Ectodermal cell (in vitro differentiated cells): Measurements from ENCODE around the gene ARF3.

Experiments used
- H3K27ac ChIP-seq: 2 replicates; pipeline ENCODE4 v1.7.0; 2013; ENCODE audit warnings: mild to moderate bottlenecking, low read depth, low read length; ENCODE audit not compliant: insufficient read depth, poor library complexity, severe bottlenecking
- H3K27me3 ChIP-seq: 2 replicates; pipeline ENCODE4 v1.7.0; 2013; ENCODE audit warnings: mild to moderate bottlenecking, low read length; ENCODE audit not compliant: insufficient read depth, control insufficient read depth, poor library complexity, severe bottlenecking
- H3K36me3 ChIP-seq: one replicate; pipeline ENCODE4 v1.7.0; 2013; ENCODE audit warnings: low read length; ENCODE audit not compliant: control insufficient read depth, insufficient read depth
- H3K4me1 ChIP-seq: one replicate; pipeline ENCODE4 v1.7.0; 2013; ENCODE audit warnings: low read length; ENCODE audit not compliant: control insufficient read depth, insufficient read depth
- H3K4me3 ChIP-seq: 2 replicates; pipeline ENCODE4 v1.7.0; 2013; ENCODE audit warnings: low read depth, low read length, control low read depth; ENCODE audit not compliant: insufficient read depth
- H3K9me3 ChIP-seq: 2 replicates; pipeline ENCODE4 v1.7.0; 2013; ENCODE audit warnings: mild to moderate bottlenecking, low read length, moderate library complexity; ENCODE audit not compliant: control insufficient read depth
- WGBS, 2 experiments: methylation state at CpG; one replicate each; pipeline ENCODE4 v1.1.7; 2013; ENCODE audit warnings: missing lambda C conversion rate in 2 of 2; 5-methylcytosine and 5-hydroxymethylcytosine counted together

The ARF3 gene

DNA sequence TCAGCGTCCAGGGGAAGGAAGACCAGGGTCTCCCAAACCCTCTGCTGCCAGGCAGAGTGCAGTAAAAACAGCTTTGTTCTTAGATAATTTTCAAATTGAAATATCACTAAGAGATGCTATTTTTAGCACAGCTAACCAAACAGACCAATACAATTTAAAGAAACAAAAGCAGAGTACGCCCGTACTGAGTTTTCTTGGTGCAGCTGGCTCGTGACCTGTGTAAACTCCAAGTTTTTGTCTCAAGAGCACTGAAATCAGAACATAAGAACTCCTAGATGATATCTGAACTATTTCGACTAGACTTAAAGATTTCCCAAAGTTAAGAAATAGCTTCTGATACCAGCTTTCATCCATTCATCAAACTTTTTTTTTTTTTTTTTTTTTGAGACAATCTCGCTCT, 10.3 kb downstream of the ARF3 start:
- no peaks in the 10 kb centered on the region for H3K27me3 ChIP-seq
- no peaks in the 10 kb centered on the region for H3K9me3 ChIP-seq
- no peak overlapping the region for H3K4me3 ChIP-seq
- H3K27ac ChIP-seq: no peak overlapping the region
- H3K4me1 ChIP-seq: no peaks in the 10 kb centered on the region
- 91 to 93% methylated on average over 6 of the region's 6 CpGs for WGBS, 2 experiments
- peaks cover 4% of the 10 kb centered on the region for H3K36me3 ChIP-seq

GRCh38 chr12:48946205-48946604, 11.1 kb downstream of the ARF3 start:
- Histone ChIP-seq H3K4me1 (no peaks in the 10 kb centered on the region), H3K4me3 (no peak overlapping the region), H3K27ac (no peak overlapping the region), H3K27me3 (no peaks in the 10 kb centered on the region), H3K9me3 (no peaks in the 10 kb centered on the region), H3K36me3 (peaks cover 3% of the 10 kb centered on the region)

DNA sequence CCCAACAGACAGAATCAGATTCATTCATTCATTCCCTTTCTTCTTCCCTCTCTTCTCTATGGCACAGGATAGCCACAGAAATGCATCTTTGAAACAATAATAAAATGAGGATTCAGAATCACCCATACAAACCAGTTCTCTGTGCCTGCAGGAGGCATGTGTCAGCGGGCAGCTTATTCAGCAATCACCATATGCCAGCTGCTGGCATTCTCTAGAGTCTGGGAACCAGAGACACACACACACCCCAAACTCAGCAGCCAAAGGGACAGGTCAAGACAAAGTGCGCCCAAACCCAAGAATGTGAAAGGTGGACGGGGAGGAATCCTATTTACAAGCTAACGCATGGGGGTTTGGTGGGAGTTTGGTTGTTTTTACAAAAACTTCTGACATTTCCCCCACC, 14.1 kb downstream of the ARF3 start:
- H3K9me3 ChIP-seq: no peaks in the 10 kb centered on the region
- H3K36me3 ChIP-seq: peaks cover 19% of the 10 kb centered on the region
- WGBS, 2 experiments: 61 to 65% methylated on average over 4 of the region's 4 CpGs
- no peaks in the 10 kb centered on the region for H3K27me3 ChIP-seq
- H3K27ac ChIP-seq: no peak overlapping the region
- no peaks in the 10 kb centered on the region for H3K4me1 ChIP-seq
- H3K4me3 ChIP-seq: no peak overlapping the region

DNA sequence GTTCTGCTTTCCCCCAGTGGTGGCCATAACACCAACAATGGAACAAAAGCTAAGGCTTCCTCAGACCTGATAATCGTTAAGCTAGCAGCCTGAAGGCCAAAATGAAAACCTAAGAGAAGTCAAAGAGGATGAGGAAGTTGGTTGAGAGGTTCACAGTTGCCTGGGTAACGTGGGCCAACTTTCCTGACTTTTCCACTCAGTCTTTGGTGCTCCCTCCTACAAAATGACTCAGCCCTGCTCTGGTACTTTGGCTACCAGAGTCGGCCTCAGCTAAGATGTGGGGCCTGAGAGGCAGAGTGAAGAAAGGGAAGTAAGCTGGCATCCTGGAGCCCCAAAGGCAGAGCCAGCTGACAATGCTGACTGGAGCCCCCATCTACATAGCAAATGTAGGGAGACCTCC, 17.1 kb downstream of the ARF3 start:
- Histone ChIP-seq H3K27me3 (no peaks in the 10 kb centered on the region), H3K9me3 (no peaks in the 10 kb centered on the region), H3K4me1 (no peaks in the 10 kb centered on the region), H3K27ac (no peak overlapping the region), H3K36me3 (peaks cover 24% of the 10 kb centered on the region), H3K4me3 (no peak overlapping the region)
- WGBS, 2 experiments: 92% methylated on average over 3 of the region's 3 CpGs

DNA sequence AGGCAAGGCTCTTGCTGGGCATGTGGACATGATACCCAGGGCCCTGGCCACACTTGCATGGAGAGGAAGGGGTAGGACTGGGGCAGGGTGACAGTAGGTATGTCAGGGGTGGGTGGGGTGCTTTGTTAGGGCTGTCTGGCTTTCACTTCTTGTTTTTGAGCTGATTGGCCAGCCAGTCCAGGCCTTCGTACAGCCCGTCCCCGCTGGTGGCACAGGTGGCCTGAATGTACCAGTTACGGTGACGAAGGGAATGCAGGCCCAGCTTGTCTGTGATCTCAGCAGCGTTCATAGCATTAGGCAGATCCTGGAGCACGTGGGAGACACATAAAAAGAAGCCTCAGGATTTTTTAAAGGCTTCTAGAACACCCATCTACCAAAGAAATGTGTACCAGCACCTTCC, 18.5 kb downstream of the ARF3 start:
- H3K36me3 ChIP-seq: peaks cover 24% of the 10 kb centered on the region
- H3K27ac ChIP-seq: no peak overlapping the region
- no peaks in the 10 kb centered on the region for H3K9me3 ChIP-seq
- WGBS, 2 experiments: 96% methylated on average over 7 of the region's 7 CpGs
- H3K4me1 ChIP-seq: no peaks in the 10 kb centered on the region
- no peaks in the 10 kb centered on the region for H3K27me3 ChIP-seq
- no peak overlapping the region for H3K4me3 ChIP-seq

DNA sequence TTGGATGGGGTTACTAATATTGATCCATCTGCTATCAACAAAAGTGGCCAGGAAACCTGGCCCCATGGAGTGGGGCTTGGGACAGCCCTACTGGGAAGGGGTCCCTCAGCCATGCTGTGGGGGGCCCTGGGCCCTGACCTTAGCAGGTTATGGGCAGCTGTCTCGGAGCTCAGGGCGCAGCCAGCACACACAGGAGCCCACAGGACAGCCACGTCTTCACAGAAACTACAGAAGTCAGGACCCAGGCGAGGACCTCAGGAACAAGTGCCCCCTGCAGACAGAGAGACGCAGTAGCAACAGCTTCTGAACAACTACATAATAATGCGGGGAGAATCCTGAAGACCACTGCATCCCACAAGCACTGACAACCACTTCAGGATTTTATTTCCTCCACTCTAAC, 20.1 kb downstream of the ARF3 start:
- no peak overlapping the region for H3K4me3 ChIP-seq
- no peak overlapping the region for H3K27ac ChIP-seq
- H3K27me3 ChIP-seq: no peaks in the 10 kb centered on the region
- H3K4me1 ChIP-seq: no peaks in the 10 kb centered on the region
- peaks cover 36% of the 10 kb centered on the region for H3K36me3 ChIP-seq
- H3K9me3 ChIP-seq: no peaks in the 10 kb centered on the region
- WGBS, 2 experiments: 81 to 84% methylated on average over 6 of the region's 6 CpGs

GRCh38 chr12:48936379-48936979, 20.8 kb downstream of the ARF3 start:
- Histone ChIP-seq H3K27ac (no peak overlapping the region), H3K9me3 (no peaks in the 10 kb centered on the region), H3K27me3 (no peaks in the 10 kb centered on the region), H3K4me1 (no peaks in the 10 kb centered on the region), H3K4me3 (no peak overlapping the region), H3K36me3 (peaks cover 38% of the 10 kb centered on the region)

DNA sequence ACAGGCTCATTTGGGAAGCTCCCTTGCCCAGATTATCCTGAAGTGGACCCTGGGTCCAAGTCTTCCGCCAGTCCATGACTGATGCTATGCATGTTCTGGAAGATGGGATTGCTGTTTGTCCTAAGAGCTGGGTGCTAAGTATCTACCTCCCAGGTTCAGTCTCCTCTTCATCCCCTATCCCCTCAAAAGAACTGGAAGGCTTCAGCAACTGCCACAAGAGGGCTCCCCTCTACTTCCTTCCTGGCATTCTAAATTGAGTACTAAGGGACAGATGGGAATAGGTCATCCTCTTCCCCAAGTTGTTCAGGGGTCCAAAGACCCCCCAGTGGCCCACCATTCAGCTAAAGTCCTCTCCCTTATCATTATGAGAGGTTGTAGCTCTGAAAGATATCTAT, 23.0 kb downstream of the ARF3 start:
- Histone ChIP-seq H3K9me3 (no peaks in the 10 kb centered on the region), H3K4me3 (no peak overlapping the region), H3K36me3 (peaks cover 32% of the 10 kb centered on the region), H3K4me1 (no peaks in the 10 kb centered on the region), H3K27ac (no peak overlapping the region), H3K27me3 (no peaks in the 10 kb centered on the region)
- 87 to 100% methylated on average over 1 of the region's 1 CpG for WGBS, 2 experiments

DNA sequence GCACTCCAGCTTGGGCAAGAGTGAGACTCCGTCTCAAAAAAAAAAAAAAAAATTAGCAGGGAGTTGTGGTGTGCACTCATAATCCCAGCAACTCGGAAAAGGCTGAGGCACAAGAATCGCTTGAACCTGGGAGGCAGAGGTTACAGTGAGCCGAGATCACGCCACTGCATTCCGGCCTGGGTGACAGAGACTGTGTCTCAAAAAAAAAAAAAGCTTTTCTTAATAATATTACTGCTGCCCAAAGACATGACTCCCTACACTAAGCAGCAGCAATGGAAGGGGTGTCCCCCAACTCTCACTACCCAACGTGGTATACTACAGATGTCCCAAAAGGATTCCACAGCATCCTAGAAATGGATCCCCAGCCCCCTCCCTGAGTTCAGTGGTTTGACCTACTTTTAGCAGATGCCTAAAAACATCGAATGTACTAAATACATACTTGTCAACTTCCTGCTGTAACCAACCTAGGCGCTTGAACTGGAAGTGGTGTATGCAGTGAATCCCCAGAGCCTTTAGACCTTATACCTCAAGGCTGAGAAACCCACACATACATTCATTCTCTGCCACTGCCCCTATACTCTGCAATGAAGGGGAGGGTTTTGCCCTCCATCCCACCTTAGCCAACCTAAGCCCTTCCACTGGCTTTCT, 23.5 kb downstream of the ARF3 start:
- no peak overlapping the region for H3K27ac ChIP-seq
- peaks cover 30% of the 10 kb centered on the region for H3K36me3 ChIP-seq
- no peak overlapping the region for H3K4me3 ChIP-seq
- H3K9me3 ChIP-seq: no peaks in the 10 kb centered on the region
- H3K4me1 ChIP-seq: no peaks in the 10 kb centered on the region
- WGBS, 2 experiments: 92 to 94% methylated on average over 9 of the region's 9 CpGs
- H3K27me3 ChIP-seq: no peaks in the 10 kb centered on the region

DNA sequence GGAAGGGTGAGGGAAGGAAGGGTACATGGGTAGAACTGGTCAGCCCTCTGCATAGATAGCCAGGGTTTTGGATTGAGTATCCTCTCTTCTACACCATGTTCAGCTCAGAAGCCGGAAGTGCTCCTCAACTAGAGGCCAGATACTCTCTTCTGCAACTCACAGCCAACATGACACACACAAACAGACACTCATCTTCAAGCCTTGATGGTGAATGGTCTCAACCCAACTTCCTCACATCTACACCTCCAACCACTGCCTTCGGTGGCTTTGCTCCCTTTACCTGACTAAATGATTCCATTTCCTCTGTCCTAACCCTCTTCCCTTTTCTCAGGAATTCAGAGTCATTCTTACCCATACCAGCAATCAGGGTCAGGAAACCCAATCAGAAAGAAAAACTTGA, 24.4 kb downstream of the ARF3 start:
- Histone ChIP-seq H3K27ac (no peak overlapping the region), H3K9me3 (no peaks in the 10 kb centered on the region), H3K4me3 (no peak overlapping the region), H3K36me3 (peaks cover 25% of the 10 kb centered on the region), H3K4me1 (no peaks in the 10 kb centered on the region), H3K27me3 (no peaks in the 10 kb centered on the region)
- WGBS, 2 experiments: 47 to 51% methylated on average over 2 of the region's 2 CpGs

GRCh38 chr12:48930475-48930874, 26.8 kb downstream of the ARF3 start:
- no peak overlapping the region for H3K4me3 ChIP-seq
- H3K4me1 ChIP-seq: peaks cover 1% of the 10 kb centered on the region
- peaks cover 22% of the 10 kb centered on the region for H3K36me3 ChIP-seq
- H3K9me3 ChIP-seq: no peaks in the 10 kb centered on the region
- 91 to 99% methylated on average over 3 to 4 of the region's 4 CpGs for WGBS, 2 experiments
- no peaks in the 10 kb centered on the region for H3K27me3 ChIP-seq
- no peak overlapping the region for H3K27ac ChIP-seq
